OCI-LY7 (cell line): ENCODE results near the gene ZFAND2B. TPM values are rescaled to one million over a fixed set of nuclear protein-coding genes. Genes with fewer than 3 reads are reported as not detected.
A peak's percentile ranks its signal among the peaks of the same experiment; 100 is the strongest.

Experiments used
- BruUV-seq: library from RNA; stranded (reverse); fragments of 400-500 nt; replicated peaks from 2 replicates; lab custom pipeline; 2021; lab: Mats Ljungman, UMichigan
- CTCF ChIA-PET: fragments of 300-600 bp; sonication (Branson Sonifier 250); formaldehyde crosslinking; loops from one replicate; lab custom pipeline; 2022; ENCODE audit warnings: antibody characterized with exemption; ENCODE audit not compliant: unreplicated experiment; lab: Charles Lee
- POLR2A ChIA-PET: fragments of 300-600 bp; sonication (Branson Sonifier 250); formaldehyde crosslinking; loops from one replicate; lab custom pipeline; 2022; ENCODE audit warnings: antibody characterized with exemption; lab: Charles Lee
- DNase-seq: peaks from one replicate; pipeline ENCODE4 v3.0.0-alpha.2; 2015; ENCODE audit warnings: low spot score
- H2AFZ ChIP-seq: fragments of 200-600 bp; sonication (generic), shearing (Covaris generic); 2 replicates; pipeline ENCODE4 v1.6.1; 2014; ENCODE audit warnings: mild to moderate bottlenecking, antibody characterized with exemption, low read length, moderate library complexity
- H3K27ac ChIP-seq: fragments of 200-600 bp; sonication (generic); 2 replicates; pipeline ENCODE4 v1.5.1; 2014; ENCODE audit warnings: mixed run types, low read depth, mild to moderate bottlenecking, moderate library complexity, low read length, inconsistent platforms; ENCODE audit not compliant: poor library complexity, severe bottlenecking
- H3K36me3 ChIP-seq: fragments of 200-600 bp; sonication (generic); 2 replicates; pipeline ENCODE4 v1.6.1; 2014; ENCODE audit warnings: mild to moderate bottlenecking, antibody characterized with exemption, low read length, moderate library complexity, mixed read lengths; ENCODE audit not compliant: insufficient read depth
- H3K4me1 ChIP-seq: fragments of 200-600 bp; sonication (generic); 2 replicates; pipeline ENCODE4 v1.5.1; 2014; ENCODE audit warnings: mild to moderate bottlenecking, low read length; ENCODE audit not compliant: insufficient read depth, poor library complexity, severe bottlenecking
- H3K4me2 ChIP-seq: fragments of 200-600 bp; sonication (generic); 2 replicates; pipeline ENCODE4 v1.6.1; 2014; ENCODE audit warnings: mild to moderate bottlenecking, low read length
- H3K4me3 ChIP-seq: fragments of 200-600 bp; sonication (generic); 2 replicates; pipeline ENCODE4 v1.5.1; 2014; ENCODE audit warnings: mild to moderate bottlenecking, low read depth, low read length; ENCODE audit not compliant: poor library complexity, severe bottlenecking
- H3K79me2 ChIP-seq: fragments of 200-600 bp; sonication (generic); 2 replicates; pipeline ENCODE4 v1.6.1; 2016; ENCODE audit warnings: low read depth, mild to moderate bottlenecking, low read length, moderate library complexity, mixed read lengths; ENCODE audit not compliant: insufficient read depth
- H3K9me2 ChIP-seq: fragments of 200-600 bp; sonication (generic); 2 replicates; pipeline ENCODE4 v1.6.1; 2016; ENCODE audit warnings: mild to moderate bottlenecking, low read length, mixed read lengths; ENCODE audit not compliant: insufficient read depth
- H3K9me3 ChIP-seq: fragments of 200-600 bp; sonication (generic); 2 replicates; pipeline ENCODE4 v1.6.1; 2014; ENCODE audit warnings: mild to moderate bottlenecking, mixed run types, low read length, mixed read lengths
- H4K20me1 ChIP-seq: fragments of 200-600 bp; sonication (generic); 2 replicates; pipeline ENCODE4 v1.6.1; 2014; ENCODE audit warnings: mild to moderate bottlenecking, antibody characterized with exemption, low read length, moderate library complexity, mixed read lengths; ENCODE audit not compliant: insufficient read depth
- CTCF ChIP-seq: fragments of 200-600 bp; sonication (generic); conservative IDR thresholded peaks from 2 replicates; pipeline ENCODE4 v1.5.1; 2014; ENCODE audit warnings: mild to moderate bottlenecking, antibody characterized with exemption, low read length, moderate library complexity, mixed read lengths
- EZH2phosphoT487 ChIP-seq: fragments of 200-600 bp; sonication (generic); IDR thresholded peaks from 2 replicates; pipeline ENCODE4 v1.6.1; 2018; ENCODE audit warnings: low read depth, borderline replicate concordance, mild to moderate bottlenecking, mixed run types, antibody characterized with exemption, low read length, moderate library complexity, mixed read lengths
- intact Hi-C: fragments of 100-400 bp; cut with micrococcal nuclease; formaldehyde crosslinking; loops from one replicate; pipeline ENCODE4 v1.10.0; 2022; ENCODE audit not compliant: unreplicated experiment
- total RNA-seq, 2 experiments: library from RNA; depleted of rRNA in 1 of 2; stranded (reverse); fragments of >200 nt in 1 of 2; shearing (Covaris generic) in 1 of 2; gene quantifications; 2 replicates each; pipeline ENCODE4 v1.2.3, GENCODE V29; 2014 to 2022

Gene ZFAND2B
- total RNA-seq, 2 experiments from 2014 or later = 35.9 to 51.6 TPM

GRCh38 chr2:219248845-219249202, 42.2 kb downstream of the ZFAND2B start:
- Histone ChIP-seq H3K36me3 (peaks cover 54% of the 10 kb centered on the region), H3K79me2 (peaks cover 59% of the 10 kb centered on the region), H3K4me1 (peaks cover 76% of the 10 kb centered on the region), H3K27ac (peak overlapping the region; percentile 96), H3K9me2 (no peaks in the 10 kb centered on the region), H3K4me3 (peak overlapping the region; percentile 84), H3K9me3 (no peaks in the 10 kb centered on the region), H2AFZ (no peak overlapping the region), H3K4me2 (peak overlapping the region; percentile 93), H4K20me1 (no peaks in the 10 kb centered on the region)
- no peak for DNase-seq
- ChIA-PET POLR2A (interaction anchor here (0.5 to 3.5 kb wide), 11 partner anchors 9 to 135 kb away, joined by 3 to 28 read pairs (median 9); partner anchors contain the start of genes ANKZF1, ATG9A, CNPPD1 and ZFAND2B), CTCF (interaction anchor here (0.7 to 3.3 kb wide), 4 partner anchors 16 to 90 kb away, joined by 4 to 13 read pairs (median 7); partner anchors contain the start of gene DNAJB2)
- intact Hi-C loops = loop anchor here (1.0 kb wide), 4 partner anchors 20 to 89 kb away; partner anchors contain the start of genes ANKZF1, ATG9A, NHEJ1 and ZFAND2B
- no TSS peak for BruUV-seq
- no peak for TF ChIP-seq CTCF
- TF ChIP-seq EZH2phosphoT487 = no peak

DNA sequence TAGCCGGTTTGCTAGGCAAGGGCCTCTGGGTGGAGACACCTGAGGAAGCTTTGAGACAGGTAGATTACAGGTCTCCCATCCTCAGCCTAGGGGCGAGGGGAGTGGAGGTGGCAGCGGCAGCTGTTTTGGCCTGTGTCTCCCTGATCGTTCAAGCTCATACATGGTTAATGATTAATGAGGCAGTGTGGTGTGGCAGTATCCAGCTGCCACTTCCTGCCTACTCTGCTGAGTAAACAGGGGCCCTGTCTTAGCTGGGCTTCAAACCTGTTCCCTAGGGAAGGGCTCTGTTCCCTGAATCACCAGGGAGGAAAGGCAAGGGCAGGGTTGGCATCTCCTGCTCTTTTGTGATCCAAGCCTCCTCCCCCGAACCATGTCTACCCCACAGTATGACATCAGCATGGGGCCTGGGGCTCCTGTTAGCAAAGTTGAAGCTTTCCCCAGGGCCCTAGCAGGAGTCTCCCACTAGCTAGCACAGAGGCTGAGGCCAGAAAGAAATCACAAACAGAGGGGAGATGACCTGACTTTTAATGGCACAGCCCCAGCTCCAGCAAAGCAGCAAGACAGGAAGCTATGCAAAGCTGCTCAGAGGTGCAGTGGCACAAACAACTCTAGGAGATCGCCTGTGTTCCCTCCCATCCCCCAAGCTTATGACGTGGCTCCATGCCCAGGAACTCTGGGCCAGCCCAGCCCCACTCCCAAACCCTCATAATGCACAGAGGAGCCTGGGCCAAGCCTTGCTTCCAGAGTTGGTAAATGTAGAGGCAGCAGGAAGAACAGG, 42.8 kb downstream of the ZFAND2B start:
- H4K20me1 ChIP-seq = no peaks in the 10 kb centered on the region
- CTCF ChIA-PET = interaction anchor here (0.7 to 3.3 kb wide), 4 partner anchors 17 to 91 kb away, joined by 4 to 13 read pairs (median 7); partner anchors contain the start of gene DNAJB2
- H3K4me2 ChIP-seq = peak overlapping the region; percentile 93
- H3K9me3 ChIP-seq = no peaks in the 10 kb centered on the region
- no peak for TF ChIP-seq CTCF
- no peak for TF ChIP-seq EZH2phosphoT487
- H2AFZ ChIP-seq = no peak overlapping the region
- H3K36me3 ChIP-seq = peaks cover 54% of the 10 kb centered on the region
- BruUV-seq = no TSS peak
- H3K79me2 ChIP-seq = peaks cover 59% of the 10 kb centered on the region
- DNase-seq = peak; percentile 88
- POLR2A ChIA-PET = interaction anchor here (0.6 to 3.5 kb wide), 14 partner anchors 9 to 311 kb away, joined by 3 to 28 read pairs (median 6); partner anchors contain the start of genes ANKZF1, ATG9A, CNPPD1 and DNPEP
- peaks cover 76% of the 10 kb centered on the region for H3K4me1 ChIP-seq
- no peaks in the 10 kb centered on the region for H3K9me2 ChIP-seq
- peak overlapping the region; percentile 96 for H3K27ac ChIP-seq
- H3K4me3 ChIP-seq = peak overlapping the region; percentile 84
- intact Hi-C loops = loop anchor here (1.0 kb wide), 4 partner anchors 20 to 89 kb away; partner anchors contain the start of genes ANKZF1, ATG9A, NHEJ1 and ZFAND2B
